SK-N-SH treated with all-trans-retinoic acid at 6 μM for 48 hours (cell line): ENCODE results near the gene ASTN2.

Experiments
- ATAC-seq: fragments of 200-7000 bp; cut with Tn5 transposase; 3 replicates; pipeline ENCODE4 v1.9.1; 2020; ENCODE audit warnings: mild to moderate bottlenecking, moderate library complexity
- ARNTL ChIP-seq: fragments of 450-650 bp; formaldehyde crosslinking; IDR thresholded peaks from 2 replicates; pipeline ENCODE4 v1.5.0; 2020; ENCODE audit warnings: low read depth, mild to moderate bottlenecking, moderate library complexity, borderline replicate concordance
- BACH2 ChIP-seq: fragments of 250-450 bp; sonication (Bioruptor Pico); IDR thresholded peaks from 2 replicates; pipeline ENCODE4 v1.9.0; 2021; ENCODE audit warnings: mild to moderate bottlenecking, borderline replicate concordance
- ESRRG ChIP-seq: fragments of 250-450 bp; sonication (Bioruptor Pico); IDR thresholded peaks from 2 replicates; pipeline ENCODE4 v1.6.1; 2021; ENCODE audit warnings: mild to moderate bottlenecking
- GLIS3 ChIP-seq: fragments of 250-450 bp; sonication (Bioruptor Pico); IDR thresholded peaks from 2 replicates; pipeline ENCODE4 v1.5.0; 2020; ENCODE audit warnings: mild to moderate bottlenecking, moderate library complexity
- ISL1 ChIP-seq: fragments of 250-450 bp; sonication (Bioruptor Pico); IDR thresholded peaks from 2 replicates; pipeline ENCODE4 v2.1.2; 2022; ENCODE audit warnings: mild to moderate bottlenecking, moderate library complexity
- OSR1 ChIP-seq: fragments of 250-450 bp; sonication (Bioruptor Pico); IDR thresholded peaks from 2 replicates; pipeline ENCODE4 v1.8.0; 2022; ENCODE audit warnings: moderate library complexity, mild to moderate bottlenecking, inconsistent platforms
- PPARA ChIP-seq: fragments of 250-450 bp; sonication (Bioruptor Pico); IDR thresholded peaks from 2 replicates; pipeline ENCODE4 v1.5.0; 2020; ENCODE audit warnings: mild to moderate bottlenecking, borderline replicate concordance
- RARB ChIP-seq: fragments of 250-450 bp; sonication (Bioruptor Pico); IDR thresholded peaks from 2 replicates; pipeline ENCODE4 v1.8.0; 2021; ENCODE audit warnings: mild to moderate bottlenecking, moderate library complexity
- SNAI2 ChIP-seq: fragments of 250-450 bp; sonication (Bioruptor Pico); IDR thresholded peaks from 2 replicates; pipeline ENCODE4 v1.5.0; 2020; ENCODE audit warnings: mild to moderate bottlenecking, moderate library complexity
- TCF4 ChIP-seq: fragments of 250-450 bp; sonication (Bioruptor Pico); IDR thresholded peaks from 2 replicates; pipeline ENCODE4 v1.8.0; 2021; ENCODE audit warnings: mild to moderate bottlenecking, moderate library complexity, borderline replicate concordance
- TOX ChIP-seq: fragments of 250-450 bp; sonication (Bioruptor Pico); IDR thresholded peaks from 2 replicates; pipeline ENCODE4 v1.8.0; 2021; ENCODE audit warnings: mild to moderate bottlenecking, moderate library complexity, borderline replicate concordance
- ZC3H10 ChIP-seq: fragments of 250-450 bp; sonication (Bioruptor Pico); IDR thresholded peaks from 2 replicates; pipeline ENCODE4 v1.5.1; 2021; ENCODE audit warnings: mild to moderate bottlenecking, moderate library complexity
- ZFP3 ChIP-seq: fragments of 250-450 bp; sonication (Bioruptor Pico); IDR thresholded peaks from 2 replicates; pipeline ENCODE4 v1.5.0; 2020; ENCODE audit warnings: mild to moderate bottlenecking, moderate library complexity
- ZFP30 ChIP-seq: fragments of 450-650 bp; formaldehyde crosslinking; IDR thresholded peaks from 2 replicates; pipeline ENCODE4 v1.5.0; 2022; ENCODE audit warnings: mild to moderate bottlenecking, moderate library complexity
- ZNF565 ChIP-seq: fragments of 450-650 bp; formaldehyde crosslinking; conservative IDR thresholded peaks from 2 replicates; pipeline ENCODE4 v1.5.0; 2020; ENCODE audit warnings: low read depth, mild to moderate bottlenecking, moderate library complexity
- ZNF70 ChIP-seq: fragments of 450-650 bp; formaldehyde crosslinking; IDR thresholded peaks from 2 replicates; pipeline ENCODE4 v1.5.0; 2020; ENCODE audit warnings: mild to moderate bottlenecking, moderate library complexity
- ZNF8 ChIP-seq: fragments of 450-650 bp; formaldehyde crosslinking; IDR thresholded peaks from 2 replicates; pipeline ENCODE4 v1.5.0; 2020; ENCODE audit warnings: mild to moderate bottlenecking, moderate library complexity
- TF ChIP-seq, protein P1 (sequence below): fragments of 250-450 bp; sonication (Bioruptor Pico); IDR thresholded peaks from 2 replicates; pipeline ENCODE4 v1.5.0; 2020; ENCODE audit warnings: mild to moderate bottlenecking, moderate library complexity
- TF ChIP-seq, protein P2 (sequence below): fragments of 250-450 bp; sonication (Bioruptor Pico); IDR thresholded peaks from 2 replicates; pipeline ENCODE4 v1.8.0; 2021; ENCODE audit warnings: low read depth, mild to moderate bottlenecking, moderate library complexity, borderline replicate concordance
- TF ChIP-seq, protein P3 (sequence below): fragments of 250-450 bp; sonication (Bioruptor Pico); IDR thresholded peaks from 2 replicates; pipeline ENCODE4 v1.8.0; 2020; ENCODE audit warnings: mild to moderate bottlenecking, moderate library complexity, borderline replicate concordance
- TF ChIP-seq, protein P4 (sequence below): fragments of 250-450 bp; sonication (Bioruptor Pico); IDR thresholded peaks from 2 replicates; pipeline ENCODE4 v1.5.1; 2021; ENCODE audit warnings: mild to moderate bottlenecking, moderate library complexity
- TF ChIP-seq, protein P5 (sequence below): fragments of 250-450 bp; sonication (Bioruptor Pico); IDR thresholded peaks from 2 replicates; pipeline ENCODE4 v1.5.1; 2020; ENCODE audit warnings: low read depth, mild to moderate bottlenecking, moderate library complexity

Gene ASTN2

DNA sequence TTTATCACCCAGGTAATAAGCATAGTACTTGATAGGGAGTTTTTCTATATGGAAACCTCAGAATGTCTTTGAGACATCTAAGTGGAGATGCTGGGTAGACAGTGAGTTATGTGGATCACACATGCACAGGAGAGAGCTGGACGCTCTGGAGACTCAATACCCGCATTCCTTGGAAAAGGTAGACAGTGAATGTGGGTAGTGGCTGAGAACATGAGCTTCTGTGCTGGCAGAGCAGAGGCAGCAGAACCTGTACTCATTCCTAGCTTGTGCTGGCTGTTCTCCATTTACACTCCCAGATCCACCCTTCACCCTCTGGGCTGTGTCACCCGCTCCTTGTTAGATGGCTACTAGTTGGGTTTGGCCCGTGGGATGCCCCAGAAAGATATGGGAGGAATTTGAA is 269.8 kb downstream of the ASTN2 start:
- no peak for ATAC-seq
- TF ChIP-seq SNAI2: no peak
- TF ChIP-seq, protein P1, sequence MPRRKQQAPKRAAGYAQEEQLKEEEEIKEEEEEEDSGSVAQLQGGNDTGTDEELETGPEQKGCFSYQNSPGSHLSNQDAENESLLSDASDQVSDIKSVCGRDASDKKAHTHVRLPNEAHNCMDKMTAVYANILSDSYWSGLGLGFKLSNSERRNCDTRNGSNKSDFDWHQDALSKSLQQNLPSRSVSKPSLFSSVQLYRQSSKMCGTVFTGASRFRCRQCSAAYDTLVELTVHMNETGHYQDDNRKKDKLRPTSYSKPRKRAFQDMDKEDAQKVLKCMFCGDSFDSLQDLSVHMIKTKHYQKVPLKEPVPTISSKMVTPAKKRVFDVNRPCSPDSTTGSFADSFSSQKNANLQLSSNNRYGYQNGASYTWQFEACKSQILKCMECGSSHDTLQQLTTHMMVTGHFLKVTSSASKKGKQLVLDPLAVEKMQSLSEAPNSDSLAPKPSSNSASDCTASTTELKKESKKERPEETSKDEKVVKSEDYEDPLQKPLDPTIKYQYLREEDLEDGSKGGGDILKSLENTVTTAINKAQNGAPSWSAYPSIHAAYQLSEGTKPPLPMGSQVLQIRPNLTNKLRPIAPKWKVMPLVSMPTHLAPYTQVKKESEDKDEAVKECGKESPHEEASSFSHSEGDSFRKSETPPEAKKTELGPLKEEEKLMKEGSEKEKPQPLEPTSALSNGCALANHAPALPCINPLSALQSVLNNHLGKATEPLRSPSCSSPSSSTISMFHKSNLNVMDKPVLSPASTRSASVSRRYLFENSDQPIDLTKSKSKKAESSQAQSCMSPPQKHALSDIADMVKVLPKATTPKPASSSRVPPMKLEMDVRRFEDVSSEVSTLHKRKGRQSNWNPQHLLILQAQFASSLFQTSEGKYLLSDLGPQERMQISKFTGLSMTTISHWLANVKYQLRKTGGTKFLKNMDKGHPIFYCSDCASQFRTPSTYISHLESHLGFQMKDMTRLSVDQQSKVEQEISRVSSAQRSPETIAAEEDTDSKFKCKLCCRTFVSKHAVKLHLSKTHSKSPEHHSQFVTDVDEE: no peak
- TF ChIP-seq RARB (CRISPR knock-in tag): no peak
- TF ChIP-seq ZFP30 (CRISPR knock-in tag): no peak
- no peak for TF ChIP-seq PPARA (CRISPR knock-in tag)
- TF ChIP-seq ZC3H10 (CRISPR knock-in tag): no peak
- no peak for TF ChIP-seq TCF4 (CRISPR knock-in tag)
- TF ChIP-seq, protein P2, sequence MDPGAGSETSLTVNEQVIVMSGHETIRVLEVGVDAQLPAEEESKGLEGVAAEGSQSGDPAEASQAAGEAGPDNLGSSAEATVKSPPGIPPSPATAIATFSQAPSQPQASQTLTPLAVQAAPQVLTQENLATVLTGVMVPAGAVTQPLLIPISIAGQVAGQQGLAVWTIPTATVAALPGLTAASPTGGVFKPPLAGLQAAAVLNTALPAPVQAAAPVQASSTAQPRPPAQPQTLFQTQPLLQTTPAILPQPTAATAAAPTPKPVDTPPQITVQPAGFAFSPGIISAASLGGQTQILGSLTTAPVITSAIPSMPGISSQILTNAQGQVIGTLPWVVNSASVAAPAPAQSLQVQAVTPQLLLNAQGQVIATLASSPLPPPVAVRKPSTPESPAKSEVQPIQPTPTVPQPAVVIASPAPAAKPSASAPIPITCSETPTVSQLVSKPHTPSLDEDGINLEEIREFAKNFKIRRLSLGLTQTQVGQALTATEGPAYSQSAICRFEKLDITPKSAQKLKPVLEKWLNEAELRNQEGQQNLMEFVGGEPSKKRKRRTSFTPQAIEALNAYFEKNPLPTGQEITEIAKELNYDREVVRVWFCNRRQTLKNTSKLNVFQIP (CRISPR knock-in tag): no peak
- no peak for TF ChIP-seq TOX (CRISPR knock-in tag)
- no peak for TF ChIP-seq ARNTL (CRISPR knock-in tag)
- no peak for TF ChIP-seq ZNF70 (CRISPR knock-in tag)
- TF ChIP-seq ZNF565 (CRISPR knock-in tag): no peak
- TF ChIP-seq, protein P3, sequence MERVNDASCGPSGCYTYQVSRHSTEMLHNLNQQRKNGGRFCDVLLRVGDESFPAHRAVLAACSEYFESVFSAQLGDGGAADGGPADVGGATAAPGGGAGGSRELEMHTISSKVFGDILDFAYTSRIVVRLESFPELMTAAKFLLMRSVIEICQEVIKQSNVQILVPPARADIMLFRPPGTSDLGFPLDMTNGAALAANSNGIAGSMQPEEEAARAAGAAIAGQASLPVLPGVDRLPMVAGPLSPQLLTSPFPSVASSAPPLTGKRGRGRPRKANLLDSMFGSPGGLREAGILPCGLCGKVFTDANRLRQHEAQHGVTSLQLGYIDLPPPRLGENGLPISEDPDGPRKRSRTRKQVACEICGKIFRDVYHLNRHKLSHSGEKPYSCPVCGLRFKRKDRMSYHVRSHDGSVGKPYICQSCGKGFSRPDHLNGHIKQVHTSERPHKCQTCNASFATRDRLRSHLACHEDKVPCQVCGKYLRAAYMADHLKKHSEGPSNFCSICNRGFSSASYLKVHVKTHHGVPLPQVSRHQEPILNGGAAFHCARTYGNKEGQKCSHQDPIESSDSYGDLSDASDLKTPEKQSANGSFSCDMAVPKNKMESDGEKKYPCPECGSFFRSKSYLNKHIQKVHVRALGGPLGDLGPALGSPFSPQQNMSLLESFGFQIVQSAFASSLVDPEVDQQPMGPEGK (CRISPR knock-in tag): no peak
- TF ChIP-seq, protein P4, sequence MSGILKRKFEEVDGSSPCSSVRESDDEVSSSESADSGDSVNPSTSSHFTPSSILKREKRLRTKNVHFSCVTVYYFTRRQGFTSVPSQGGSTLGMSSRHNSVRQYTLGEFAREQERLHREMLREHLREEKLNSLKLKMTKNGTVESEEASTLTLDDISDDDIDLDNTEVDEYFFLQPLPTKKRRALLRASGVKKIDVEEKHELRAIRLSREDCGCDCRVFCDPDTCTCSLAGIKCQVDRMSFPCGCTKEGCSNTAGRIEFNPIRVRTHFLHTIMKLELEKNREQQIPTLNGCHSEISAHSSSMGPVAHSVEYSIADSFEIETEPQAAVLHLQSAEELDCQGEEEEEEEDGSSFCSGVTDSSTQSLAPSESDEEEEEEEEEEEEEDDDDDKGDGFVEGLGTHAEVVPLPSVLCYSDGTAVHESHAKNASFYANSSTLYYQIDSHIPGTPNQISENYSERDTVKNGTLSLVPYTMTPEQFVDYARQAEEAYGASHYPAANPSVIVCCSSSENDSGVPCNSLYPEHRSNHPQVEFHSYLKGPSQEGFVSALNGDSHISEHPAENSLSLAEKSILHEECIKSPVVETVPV (CRISPR knock-in tag): no peak
- no peak for TF ChIP-seq OSR1 (CRISPR knock-in tag)
- no peak for TF ChIP-seq GLIS3 (CRISPR knock-in tag)
- TF ChIP-seq ZFP3 (CRISPR knock-in tag): no peak
- no peak for TF ChIP-seq ESRRG
- TF ChIP-seq, protein P5, sequence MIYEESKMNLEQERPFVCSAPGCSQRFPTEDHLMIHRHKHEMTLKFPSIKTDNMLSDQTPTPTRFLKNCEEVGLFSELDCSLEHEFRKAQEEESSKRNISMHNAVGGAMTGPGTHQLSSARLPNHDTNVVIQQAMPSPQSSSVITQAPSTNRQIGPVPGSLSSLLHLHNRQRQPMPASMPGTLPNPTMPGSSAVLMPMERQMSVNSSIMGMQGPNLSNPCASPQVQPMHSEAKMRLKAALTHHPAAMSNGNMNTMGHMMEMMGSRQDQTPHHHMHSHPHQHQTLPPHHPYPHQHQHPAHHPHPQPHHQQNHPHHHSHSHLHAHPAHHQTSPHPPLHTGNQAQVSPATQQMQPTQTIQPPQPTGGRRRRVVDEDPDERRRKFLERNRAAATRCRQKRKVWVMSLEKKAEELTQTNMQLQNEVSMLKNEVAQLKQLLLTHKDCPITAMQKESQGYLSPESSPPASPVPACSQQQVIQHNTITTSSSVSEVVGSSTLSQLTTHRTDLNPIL (CRISPR knock-in tag): no peak
- TF ChIP-seq BACH2: no peak
- TF ChIP-seq, all 23 proteins: peak for 0

DNA sequence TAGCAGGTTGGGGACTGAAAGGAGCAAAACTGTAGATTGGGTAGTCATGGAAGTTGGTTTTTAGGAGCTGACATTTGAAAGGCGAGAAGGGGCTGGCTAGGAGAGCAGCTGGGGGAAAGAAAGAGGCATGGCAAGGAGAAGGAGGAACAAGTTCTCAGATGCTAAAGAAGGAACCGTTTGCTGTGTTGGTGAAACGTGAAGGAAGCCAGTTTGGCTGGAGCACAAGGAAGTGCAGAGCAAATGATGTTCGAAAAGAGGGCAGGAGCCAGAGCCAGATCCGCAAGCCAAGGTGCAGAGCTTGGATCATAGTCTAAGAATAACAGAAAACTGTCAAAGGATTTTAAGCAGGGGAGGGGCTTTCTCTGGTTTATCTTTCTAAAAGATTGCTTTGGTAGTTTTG is 276.6 kb downstream of the ASTN2 start:
- no peak for ATAC-seq
- no peak for TF ChIP-seq ZNF565 (CRISPR knock-in tag)
- TF ChIP-seq ZFP3 (CRISPR knock-in tag): no peak
- no peak for TF ChIP-seq BACH2
- no peak for TF ChIP-seq RARB (CRISPR knock-in tag)
- TF ChIP-seq, protein P3 (CRISPR knock-in tag): no peak
- TF ChIP-seq ZNF8 (CRISPR knock-in tag): no peak
- TF ChIP-seq OSR1 (CRISPR knock-in tag): no peak
- no peak for TF ChIP-seq PPARA (CRISPR knock-in tag)
- no peak for TF ChIP-seq ISL1 (CRISPR knock-in tag)
- TF ChIP-seq, protein P1: no peak
- no peak for TF ChIP-seq SNAI2
- no peak for TF ChIP-seq ARNTL (CRISPR knock-in tag)
- no peak for TF ChIP-seq ZFP30 (CRISPR knock-in tag)
- TF ChIP-seq ZNF70 (CRISPR knock-in tag): no peak
- TF ChIP-seq ZC3H10 (CRISPR knock-in tag): no peak
